ENCODE results near the gene CAMK1D.

Gene CAMK1D

DNA sequence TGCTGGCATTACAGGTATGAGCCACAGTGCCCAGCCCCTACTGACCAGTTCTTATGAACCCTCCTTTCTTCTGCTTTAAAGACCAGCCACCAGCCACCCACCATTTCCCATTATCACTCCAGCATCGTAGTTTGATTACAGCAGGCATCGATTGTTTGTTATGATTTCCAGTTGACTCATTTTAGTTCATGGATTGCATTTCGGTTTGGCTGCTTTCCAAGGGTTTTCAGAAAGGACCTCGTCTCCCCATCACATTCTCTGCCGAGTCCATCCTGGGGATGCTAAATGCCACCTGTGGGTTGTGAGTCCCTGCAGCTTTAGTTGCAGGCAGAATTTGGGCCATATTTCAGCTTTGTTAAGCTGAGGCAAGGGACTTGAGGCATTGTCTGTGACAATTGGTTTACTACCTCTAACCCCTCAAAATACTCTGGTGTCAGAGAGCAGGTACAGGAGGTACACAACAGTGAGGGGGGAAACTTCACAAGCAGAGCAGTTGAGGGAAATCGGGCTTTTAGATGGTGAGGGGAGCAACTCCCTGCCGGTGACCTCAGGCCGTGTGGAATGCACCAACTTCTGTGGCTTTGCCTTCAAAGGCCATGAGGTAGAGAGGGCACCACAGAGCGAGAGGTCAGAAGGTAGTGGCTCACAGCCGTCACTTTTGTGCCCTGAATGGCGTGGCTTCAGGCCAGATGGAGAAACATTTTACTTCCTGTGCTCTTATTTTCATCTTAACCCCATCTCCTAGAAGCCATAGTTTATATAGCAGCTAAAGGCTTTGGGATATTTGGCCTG, 448.3 kb downstream of the CAMK1D start:
- TF ChIP-seq, protein P1, sequence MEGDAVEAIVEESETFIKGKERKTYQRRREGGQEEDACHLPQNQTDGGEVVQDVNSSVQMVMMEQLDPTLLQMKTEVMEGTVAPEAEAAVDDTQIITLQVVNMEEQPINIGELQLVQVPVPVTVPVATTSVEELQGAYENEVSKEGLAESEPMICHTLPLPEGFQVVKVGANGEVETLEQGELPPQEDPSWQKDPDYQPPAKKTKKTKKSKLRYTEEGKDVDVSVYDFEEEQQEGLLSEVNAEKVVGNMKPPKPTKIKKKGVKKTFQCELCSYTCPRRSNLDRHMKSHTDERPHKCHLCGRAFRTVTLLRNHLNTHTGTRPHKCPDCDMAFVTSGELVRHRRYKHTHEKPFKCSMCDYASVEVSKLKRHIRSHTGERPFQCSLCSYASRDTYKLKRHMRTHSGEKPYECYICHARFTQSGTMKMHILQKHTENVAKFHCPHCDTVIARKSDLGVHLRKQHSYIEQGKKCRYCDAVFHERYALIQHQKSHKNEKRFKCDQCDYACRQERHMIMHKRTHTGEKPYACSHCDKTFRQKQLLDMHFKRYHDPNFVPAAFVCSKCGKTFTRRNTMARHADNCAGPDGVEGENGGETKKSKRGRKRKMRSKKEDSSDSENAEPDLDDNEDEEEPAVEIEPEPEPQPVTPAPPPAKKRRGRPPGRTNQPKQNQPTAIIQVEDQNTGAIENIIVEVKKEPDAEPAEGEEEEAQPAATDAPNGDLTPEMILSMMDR (IDR thresholded peaks at IDR 0.05; ENCODE audit: low read depth, low read length): no peak
- DNase-seq: no peak
- H3K27me3 ChIP-seq (ENCODE audit: insufficient read depth, low read depth, severe bottlenecking): no peaks in the 10 kb centered on the region
- H3K4me3 ChIP-seq (ENCODE audit: low read depth, low read length): no peak overlapping the region
- no peak overlapping the region for H3K27ac ChIP-seq
- no peaks in the 10 kb centered on the region for H3K36me3 ChIP-seq
- H3K9me3 ChIP-seq (ENCODE audit: severe bottlenecking): no peaks in the 10 kb centered on the region

DNA sequence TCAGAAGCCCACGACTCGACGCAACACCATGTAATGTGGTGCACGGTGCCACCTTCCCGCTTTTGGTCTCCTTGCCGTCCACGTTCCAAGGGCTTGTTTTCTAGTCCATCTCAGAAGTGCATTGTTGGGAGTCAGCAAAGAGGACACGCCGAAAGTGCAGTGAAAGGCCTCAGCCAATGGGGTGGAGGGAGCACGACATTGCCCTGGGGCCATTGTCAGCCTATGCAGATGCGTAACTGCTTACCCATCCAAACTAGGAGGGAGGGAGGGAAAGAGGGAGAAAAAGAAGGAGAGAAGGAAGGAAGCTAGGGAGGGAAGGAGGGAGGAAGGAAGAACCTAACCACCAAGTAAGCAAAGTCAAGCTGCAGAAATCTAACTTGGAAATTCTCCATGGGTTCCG, 449.8 kb downstream of the CAMK1D start:
- H3K27me3 ChIP-seq (ENCODE audit: insufficient read depth, low read depth, severe bottlenecking): no peaks in the 10 kb centered on the region
- TF ChIP-seq, protein P1 (IDR thresholded peaks at IDR 0.05; ENCODE audit: low read depth, low read length): no peak
- H3K4me3 ChIP-seq (ENCODE audit: low read depth, low read length): no peak overlapping the region
- DNase-seq: no peak
- H3K9me3 ChIP-seq (ENCODE audit: severe bottlenecking): no peaks in the 10 kb centered on the region
- H3K36me3 ChIP-seq: no peaks in the 10 kb centered on the region
- no peak overlapping the region for H3K27ac ChIP-seq

GRCh38 chr10:12799714-12800113, 450.4 kb downstream of the CAMK1D start:
- DNase-seq: no peak
- TF ChIP-seq, protein P1 (IDR thresholded peaks at IDR 0.05; ENCODE audit: low read depth, low read length): no peak
- no peaks in the 10 kb centered on the region for H3K36me3 ChIP-seq
- H3K4me3 ChIP-seq (ENCODE audit: low read depth, low read length): no peak overlapping the region
- no peak overlapping the region for H3K27ac ChIP-seq
- no peaks in the 10 kb centered on the region for H3K27me3 ChIP-seq (ENCODE audit: insufficient read depth, low read depth, severe bottlenecking)
- H3K9me3 ChIP-seq (ENCODE audit: severe bottlenecking): no peaks in the 10 kb centered on the region

- DNase-seq: no peak
- no peaks in the 10 kb centered on the region for H3K9me3 ChIP-seq (ENCODE audit: severe bottlenecking)
- no peak overlapping the region for H3K27ac ChIP-seq
Observed at GRCh38 chr10:12800302-12800701, 451.0 kb downstream of the CAMK1D start.

DNA sequence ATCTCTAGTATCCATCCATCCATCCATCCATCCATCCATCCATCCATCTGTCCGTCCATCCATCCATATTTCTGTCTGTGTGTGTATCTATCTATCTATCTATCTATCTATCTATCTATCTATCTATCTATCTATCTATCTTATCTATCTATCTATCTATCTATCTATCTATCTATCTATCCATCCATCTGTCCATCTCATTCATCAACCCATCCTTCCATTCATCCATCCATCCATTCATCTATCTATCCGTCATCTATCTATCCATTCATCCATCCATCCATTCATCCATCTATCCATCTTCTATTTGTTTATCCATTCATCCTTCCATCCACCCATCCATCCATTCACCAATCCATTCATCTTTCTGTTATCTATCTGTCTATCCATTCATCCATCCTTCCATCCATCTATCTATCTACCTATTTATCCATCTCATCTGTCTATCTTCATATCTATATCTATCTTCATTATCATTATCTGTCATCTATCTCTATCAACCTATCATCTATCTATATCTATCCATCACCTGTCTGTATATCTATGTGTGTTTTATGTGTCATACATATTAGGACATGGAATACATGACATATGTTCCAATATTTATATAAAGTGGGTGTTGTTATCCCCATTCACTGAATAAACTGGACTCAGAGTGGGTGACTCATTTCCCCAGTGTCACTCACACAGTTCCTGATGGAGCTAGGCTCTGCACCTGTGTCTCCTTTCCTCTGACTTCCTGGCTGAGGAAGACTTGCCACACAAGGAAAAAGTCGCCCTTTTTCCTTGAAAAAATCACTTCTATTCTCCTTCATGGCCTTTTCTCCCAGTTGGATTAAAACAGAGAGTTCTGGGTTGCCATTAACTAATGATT, 452.1 kb downstream of the CAMK1D start:
- no peaks in the 10 kb centered on the region for H3K9me3 ChIP-seq (ENCODE audit: severe bottlenecking)
- DNase-seq: no peak

More at GRCh38 chr10:12800302-12800701, 451.0 kb downstream of the CAMK1D start:
- Histone ChIP-seq H3K36me3 (no peaks in the 10 kb centered on the region), H3K27me3 (ENCODE audit: insufficient read depth, low read depth, severe bottlenecking) (no peaks in the 10 kb centered on the region), H3K4me3 (ENCODE audit: low read depth, low read length) (no peak overlapping the region)
- TF ChIP-seq, protein P1 (IDR thresholded peaks at IDR 0.05; ENCODE audit: low read depth, low read length): no peak

More for the DNA sequence above, 452.1 kb downstream of the CAMK1D start:
- H3K36me3 ChIP-seq: no peaks in the 10 kb centered on the region
- TF ChIP-seq, protein P1 (IDR thresholded peaks at IDR 0.05; ENCODE audit: low read depth, low read length): no peak
- no peak overlapping the region for H3K4me3 ChIP-seq (ENCODE audit: low read depth, low read length)
- H3K27ac ChIP-seq: no peak overlapping the region
- H3K27me3 ChIP-seq (ENCODE audit: insufficient read depth, low read depth, severe bottlenecking): no peaks in the 10 kb centered on the region

Measured in WERI-Rb-1 (cell line).